ENCODE data around the gene KDM2B.

- TF ChIP-seq EZH2 (IDR thresholded peaks at IDR 0.05; ENCODE audit: borderline replicate concordance, insufficient read depth, low read depth, low read length, poor library complexity, severe bottlenecking) (no peak), CTCF (IDR thresholded peaks at IDR 0.05) (no peak)
Observed at GRCh38 chr12:121579190-121579791, 1.5 kb downstream of the KDM2B start.
